ENCODE measurements around the gene TSPAN11.

GRCh38 chr12:30977124-30977523, 50.6 kb downstream of the TSPAN11 start:
- TF ChIP-seq CTCF (conservative IDR thresholded peaks at IDR 0.05; ENCODE audit: low read length) (no peak), EZH2phosphoT487 (IDR thresholded peaks at IDR 0.05; ENCODE audit: borderline replicate concordance) (no peak)
